Esophagus (tissue), 2 donors: ENCODE data around the gene ZSCAN5A. TPM values are rescaled to one million over a fixed set of nuclear protein-coding genes. Genes with fewer than 3 reads are reported as not detected.

Experiments
- H3K27ac ChIP-seq, 2 donors: one replicate each; pipeline ENCODE4 v1.5.1; 2013; ENCODE audit warnings: low read depth in 2 of 2, mild to moderate bottlenecking in 2 of 2, inconsistent platforms in 1 of 2, low read length in 1 of 2, moderate library complexity in 1 of 2
- H3K27me3 ChIP-seq, 2 donors: one replicate each; pipeline ENCODE4 v1.6.1; 2013; ENCODE audit warnings: low read length in 2 of 2, control low read depth in 1 of 2, mild to moderate bottlenecking in 1 of 2; ENCODE audit not compliant: insufficient read depth in 2 of 2, control insufficient read depth in 1 of 2
- H3K36me3 ChIP-seq, 2 donors: one replicate each; pipeline ENCODE4 v1.6.1; 2013; ENCODE audit warnings: low read length in 1 of 2; ENCODE audit not compliant: control insufficient read depth in 2 of 2, insufficient read depth in 2 of 2
- H3K4me1 ChIP-seq, 2 donors: one replicate each; pipeline ENCODE4 v1.6.1; 2013; ENCODE audit warnings: low read length in 1 of 2; ENCODE audit not compliant: control insufficient read depth in 2 of 2, insufficient read depth in 2 of 2
- H3K4me3 ChIP-seq, 2 donors: one replicate each; pipeline ENCODE4 v1.5.1; 2013; ENCODE audit warnings: low read length in 2 of 2, mild to moderate bottlenecking in 2 of 2, low read depth in 1 of 2, moderate library complexity in 1 of 2
- H3K9me3 ChIP-seq, 2 donors: one replicate each; pipeline ENCODE4 v1.6.1; 2013; ENCODE audit warnings: mild to moderate bottlenecking in 2 of 2, low read depth in 1 of 2, low read length in 1 of 2, moderate library complexity in 1 of 2; ENCODE audit not compliant: control insufficient read depth in 2 of 2, insufficient read depth in 1 of 2
- WGBS, 2 donors: extraction: QIAGEN DNeasy Blood & Tissue Kit; methylation state at CpG; one replicate each; pipeline ENCODE4 v1.1.7; 2013; 5-methylcytosine and 5-hydroxymethylcytosine counted together
- polyA plus RNA-seq, 2 donors: library from polyadenylated mRNA; stranded (reverse); fragments of 200-250 nt; gene quantifications; one replicate each; pipeline ENCODE4 v1.2.3, GENCODE V29; 2013
- donor health status: healthy with polysubstance abuse.
- donor health status: Bipolar disorder and iron deficiency.

ZSCAN5A gene
- polyA plus RNA-seq = 1 to 10 TPM; 3.8 to 3.9 TPM

GRCh38 chr19:56314381-56315076, at the start of gene ZSCAN5A:
Gene ZSCAN5A (minus strand): TSS chr19:56314839. CDS start chr19:56225046, 89,793 bp downstream.
- 1% methylated on average over 47 of the region's 47 CpGs for WGBS, 2 donors
- Histone ChIP-seq H3K4me3 (peak within 1 kb of the TSS; percentile 77 to 89), H3K9me3 (no peaks in the 10 kb centered on the region), H3K4me1 (peaks cover 0 to 3% of the 10 kb centered on the region in 2 donors), H3K36me3 (peaks cover 0 to 5% of the 10 kb centered on the region in 2 donors), H3K27ac (peak within 1 kb of the TSS; percentile 97 to 99), H3K27me3 (no peaks in the 10 kb centered on the region)

- no peak overlapping the region for H3K4me3 ChIP-seq
- no peak overlapping the region for H3K27ac ChIP-seq
- no peaks in the 10 kb centered on the region for H3K4me1 ChIP-seq
- 88 to 94% methylated on average over 2 of the region's 2 CpGs for WGBS, 2 donors
- H3K27me3 ChIP-seq = no peaks in the 10 kb centered on the region
- H3K9me3 ChIP-seq = peaks cover 3% of the 10 kb centered on the region in 2 donors
- no peaks in the 10 kb centered on the region for H3K36me3 ChIP-seq
Measured at GRCh38 chr19:56360841-56361240, 46.2 kb upstream of the ZSCAN5A start.

GRCh38 chr19:56356944-56357343, 42.3 kb upstream of the ZSCAN5A start:
- Histone ChIP-seq H3K4me1 (no peaks in the 10 kb centered on the region), H3K9me3 (peaks cover 3% of the 10 kb centered on the region in 2 donors), H3K4me3 (no peak overlapping the region), H3K27me3 (no peaks in the 10 kb centered on the region), H3K36me3 (no peaks in the 10 kb centered on the region), H3K27ac (no peak overlapping the region)
- 80 to 88% methylated on average over 2 of the region's 2 CpGs for WGBS, 2 donors

GRCh38 chr19:56355517-56355916, 40.9 kb upstream of the ZSCAN5A start:
- H3K9me3 ChIP-seq = no peaks in the 10 kb centered on the region
- no peak overlapping the region for H3K27ac ChIP-seq
- WGBS, 2 donors = 60 to 84% methylated on average over 1 of the region's 1 CpG
- H3K27me3 ChIP-seq = no peaks in the 10 kb centered on the region
- no peaks in the 10 kb centered on the region for H3K36me3 ChIP-seq
- no peaks in the 10 kb centered on the region for H3K4me1 ChIP-seq
- H3K4me3 ChIP-seq = no peak overlapping the region

GRCh38 chr19:56351208-56351607, 36.6 kb upstream of the ZSCAN5A start:
- WGBS, 2 donors = 76 to 79% methylated on average over 6 of the region's 6 CpGs
- no peak overlapping the region for H3K27ac ChIP-seq
- H3K9me3 ChIP-seq = no peaks in the 10 kb centered on the region
- no peak overlapping the region for H3K4me3 ChIP-seq
- H3K4me1 ChIP-seq = no peaks in the 10 kb centered on the region
- no peaks in the 10 kb centered on the region for H3K36me3 ChIP-seq
- no peaks in the 10 kb centered on the region for H3K27me3 ChIP-seq

- H3K4me3 ChIP-seq = no peak overlapping the region
- H3K4me1 ChIP-seq = no peaks in the 10 kb centered on the region
- WGBS, 2 donors = 17 to 19% methylated on average over 8 of the region's 8 CpGs
- no peaks in the 10 kb centered on the region for H3K9me3 ChIP-seq
- no peak overlapping the region for H3K27ac ChIP-seq
- H3K27me3 ChIP-seq = no peaks in the 10 kb centered on the region
- H3K36me3 ChIP-seq = no peaks in the 10 kb centered on the region
Measured at GRCh38 chr19:56350416-56351045, 35.9 kb upstream of the ZSCAN5A start.

GRCh38 chr19:56348289-56348877, 33.7 kb upstream of the ZSCAN5A start:
- WGBS, 2 donors = 61 to 64% methylated on average over 5 of the region's 5 CpGs
- H3K27me3 ChIP-seq = no peaks in the 10 kb centered on the region
- no peak overlapping the region for H3K27ac ChIP-seq

GRCh38 chr19:56347163-56347778, 32.6 kb upstream of the ZSCAN5A start:
- no peaks in the 10 kb centered on the region for H3K27me3 ChIP-seq
- WGBS, 2 donors = 66 to 79% methylated on average over 7 of the region's 7 CpGs
- no peaks in the 10 kb centered on the region for H3K4me1 ChIP-seq
- H3K36me3 ChIP-seq = no peaks in the 10 kb centered on the region
- no peak overlapping the region for H3K27ac ChIP-seq
- no peaks in the 10 kb centered on the region for H3K9me3 ChIP-seq
- H3K4me3 ChIP-seq = no peak overlapping the region

More at GRCh38 chr19:56348289-56348877, 33.7 kb upstream of the ZSCAN5A start:
- H3K9me3 ChIP-seq = no peaks in the 10 kb centered on the region
- no peaks in the 10 kb centered on the region for H3K4me1 ChIP-seq
- no peaks in the 10 kb centered on the region for H3K36me3 ChIP-seq
- no peak overlapping the region for H3K4me3 ChIP-seq

- Histone ChIP-seq H3K4me3 (no peak overlapping the region), H3K4me1 (no peaks in the 10 kb centered on the region)
Measured at GRCh38 chr19:56341948-56342347, 27.3 kb upstream of the ZSCAN5A start.

More at GRCh38 chr19:56341948-56342347, 27.3 kb upstream of the ZSCAN5A start:
- Histone ChIP-seq H3K36me3 (no peaks in the 10 kb centered on the region), H3K27me3 (no peaks in the 10 kb centered on the region), H3K9me3 (peaks cover 0 to 2% of the 10 kb centered on the region in 2 donors), H3K27ac (no peak overlapping the region)
